ENCODE data around the gene ASXL2. TPM values are rescaled to one million over a fixed set of nuclear protein-coding genes. Genes with fewer than 3 reads are reported as not detected.
A peak's percentile ranks its signal among the peaks of the same experiment; 100 is the strongest.

ASXL2 gene
- total and polyA plus RNA-seq, 2 of the 13 experiments (the other 11 are each of a cell fraction or from before 2014, with no cell fraction given), result 12.1 to 19.2 TPM

DNA sequence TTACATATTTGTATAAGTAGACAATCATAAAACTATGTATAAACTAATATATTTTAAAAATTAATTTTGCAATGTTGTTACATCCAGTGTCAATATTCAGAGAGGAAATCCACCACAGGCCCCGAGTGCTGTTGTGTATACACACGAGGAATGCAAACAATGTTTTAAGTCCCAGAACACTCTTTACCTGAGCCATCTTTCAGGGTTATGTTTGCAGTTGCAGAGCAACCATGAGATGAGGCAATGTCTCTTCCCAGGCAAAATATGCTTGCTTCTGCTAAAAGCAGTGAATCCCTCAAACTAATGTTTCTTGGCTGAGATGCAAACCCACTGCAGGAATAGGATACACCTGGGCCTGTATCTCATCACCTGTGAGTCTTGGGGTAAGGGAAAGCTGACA is 91.3 kb downstream of the ASXL2 start (continued):
- TF ChIP-seq ZNF205 (CRISPR knock-in tag; IDR thresholded peaks at IDR 0.05) (peak; percentile 58; the same call in 1 of the 2 replicates), LCORL (IDR thresholded peaks at IDR 0.05) (0 out of 2 replicates have a peak, but pooled peaks have one; percentile 50), LCORL (CRISPR knock-in tag; IDR thresholded peaks at IDR 0.05) (peak; percentile 91), ZNF550 (CRISPR knock-in tag; IDR thresholded peaks at IDR 0.05; ENCODE audit: borderline replicate concordance) (no peak), ZNF709 (CRISPR knock-in tag; IDR thresholded peaks at IDR 0.05) (no peak), ZNF644 (CRISPR knock-in tag; IDR thresholded peaks at IDR 0.05; ENCODE audit: low read depth) (peak; percentile 85), XBP1 (CRISPR knock-in tag; IDR thresholded peaks at IDR 0.05) (no peak), DR1 (CRISPR knock-in tag; IDR thresholded peaks at IDR 0.05) (no peak), AGO1 (IDR thresholded peaks at IDR 0.05; ENCODE audit: low read depth, low read length, poor library complexity, severe bottlenecking) (no peak), FOXP1 (IDR thresholded peaks at IDR 0.05) (peak; percentile 75; the same call in 1 of the 2 replicates), FOXP1 (CRISPR knock-in tag; IDR thresholded peaks at IDR 0.05) (peak; percentile 97), CENPT (CRISPR knock-in tag; IDR thresholded peaks at IDR 0.05; ENCODE audit: low read depth) (no peak), POGZ (CRISPR knock-in tag; IDR thresholded peaks at IDR 0.05) (peak; percentile 72), SP2 (CRISPR knock-in tag; IDR thresholded peaks at IDR 0.05) (no peak), ZMYM3 (CRISPR knock-in tag; IDR thresholded peaks at IDR 0.05) (no peak), NR2F1 (CRISPR knock-in tag; IDR thresholded peaks at IDR 0.05) (no peak), ZNF33B (CRISPR knock-in tag; IDR thresholded peaks at IDR 0.05) (no peak), HOXD1 (CRISPR knock-in tag; IDR thresholded peaks at IDR 0.05) (no peak), ZBTB8A (CRISPR knock-in tag; IDR thresholded peaks at IDR 0.05; ENCODE audit: borderline replicate concordance, low read depth) (no peak), ZNF263 (CRISPR knock-in tag; IDR thresholded peaks at IDR 0.05) (no peak), NCOA5 (CRISPR knock-in tag; IDR thresholded peaks at IDR 0.05) (no peak), ZNF616 (CRISPR knock-in tag; IDR thresholded peaks at IDR 0.05; ENCODE audit: low read depth) (no peak), ATF7-NPFF (CRISPR knock-in tag; IDR thresholded peaks at IDR 0.05; ENCODE audit: low read depth) (no peak)
- TF ChIP-seq, protein P1, sequence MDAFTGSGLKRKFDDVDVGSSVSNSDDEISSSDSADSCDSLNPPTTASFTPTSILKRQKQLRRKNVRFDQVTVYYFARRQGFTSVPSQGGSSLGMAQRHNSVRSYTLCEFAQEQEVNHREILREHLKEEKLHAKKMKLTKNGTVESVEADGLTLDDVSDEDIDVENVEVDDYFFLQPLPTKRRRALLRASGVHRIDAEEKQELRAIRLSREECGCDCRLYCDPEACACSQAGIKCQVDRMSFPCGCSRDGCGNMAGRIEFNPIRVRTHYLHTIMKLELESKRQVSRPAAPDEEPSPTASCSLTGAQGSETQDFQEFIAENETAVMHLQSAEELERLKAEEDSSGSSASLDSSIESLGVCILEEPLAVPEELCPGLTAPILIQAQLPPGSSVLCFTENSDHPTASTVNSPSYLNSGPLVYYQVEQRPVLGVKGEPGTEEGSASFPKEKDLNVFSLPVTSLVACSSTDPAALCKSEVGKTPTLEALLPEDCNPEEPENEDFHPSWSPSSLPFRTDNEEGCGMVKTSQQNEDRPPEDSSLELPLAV (CRISPR knock-in tag; conservative IDR thresholded peaks at IDR 0.05; ENCODE audit: low read depth), result no peak
- TF ChIP-seq, protein P2, sequence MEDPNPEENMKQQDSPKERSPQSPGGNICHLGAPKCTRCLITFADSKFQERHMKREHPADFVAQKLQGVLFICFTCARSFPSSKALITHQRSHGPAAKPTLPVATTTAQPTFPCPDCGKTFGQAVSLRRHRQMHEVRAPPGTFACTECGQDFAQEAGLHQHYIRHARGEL (CRISPR knock-in tag; IDR thresholded peaks at IDR 0.05), result no peak
- TF ChIP-seq, protein P3, sequence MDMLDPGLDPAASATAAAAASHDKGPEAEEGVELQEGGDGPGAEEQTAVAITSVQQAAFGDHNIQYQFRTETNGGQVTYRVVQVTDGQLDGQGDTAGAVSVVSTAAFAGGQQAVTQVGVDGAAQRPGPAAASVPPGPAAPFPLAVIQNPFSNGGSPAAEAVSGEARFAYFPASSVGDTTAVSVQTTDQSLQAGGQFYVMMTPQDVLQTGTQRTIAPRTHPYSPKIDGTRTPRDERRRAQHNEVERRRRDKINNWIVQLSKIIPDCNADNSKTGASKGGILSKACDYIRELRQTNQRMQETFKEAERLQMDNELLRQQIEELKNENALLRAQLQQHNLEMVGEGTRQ (IDR thresholded peaks at IDR 0.05; ENCODE audit: low read depth, low read length), result no peak
- TF ChIP-seq, protein P3 (CRISPR knock-in tag; IDR thresholded peaks at IDR 0.05; ENCODE audit: borderline replicate concordance), result no peak
- TF ChIP-seq, protein P4, sequence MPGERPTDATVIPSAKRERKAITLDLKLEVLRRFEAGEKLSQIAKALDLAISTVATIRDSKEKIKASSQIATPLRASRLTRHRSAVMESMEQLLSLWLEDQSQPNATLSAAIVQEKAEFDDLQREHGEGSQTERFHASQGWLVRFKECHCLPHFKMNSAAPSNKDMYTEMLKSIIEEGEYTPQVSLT (CRISPR knock-in tag; IDR thresholded peaks at IDR 0.05; ENCODE audit: borderline replicate concordance, low read depth), result no peak
- TF ChIP-seq, protein P5, sequence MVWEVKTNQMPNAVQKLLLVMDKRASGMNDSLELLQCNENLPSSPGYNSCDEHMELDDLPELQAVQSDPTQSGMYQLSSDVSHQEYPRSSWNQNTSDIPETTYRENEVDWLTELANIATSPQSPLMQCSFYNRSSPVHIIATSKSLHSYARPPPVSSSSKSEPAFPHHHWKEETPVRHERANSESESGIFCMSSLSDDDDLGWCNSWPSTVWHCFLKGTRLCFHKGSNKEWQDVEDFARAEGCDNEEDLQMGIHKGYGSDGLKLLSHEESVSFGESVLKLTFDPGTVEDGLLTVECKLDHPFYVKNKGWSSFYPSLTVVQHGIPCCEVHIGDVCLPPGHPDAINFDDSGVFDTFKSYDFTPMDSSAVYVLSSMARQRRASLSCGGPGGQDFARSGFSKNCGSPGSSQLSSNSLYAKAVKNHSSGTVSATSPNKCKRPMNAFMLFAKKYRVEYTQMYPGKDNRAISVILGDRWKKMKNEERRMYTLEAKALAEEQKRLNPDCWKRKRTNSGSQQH (CRISPR knock-in tag; IDR thresholded peaks at IDR 0.05; ENCODE audit: low read depth), result 0 out of 2 replicates have a peak, but pooled peaks have one; percentile 57
